Measurements from ENCODE around the gene PTPRC.

The PTPRC gene

DNA sequence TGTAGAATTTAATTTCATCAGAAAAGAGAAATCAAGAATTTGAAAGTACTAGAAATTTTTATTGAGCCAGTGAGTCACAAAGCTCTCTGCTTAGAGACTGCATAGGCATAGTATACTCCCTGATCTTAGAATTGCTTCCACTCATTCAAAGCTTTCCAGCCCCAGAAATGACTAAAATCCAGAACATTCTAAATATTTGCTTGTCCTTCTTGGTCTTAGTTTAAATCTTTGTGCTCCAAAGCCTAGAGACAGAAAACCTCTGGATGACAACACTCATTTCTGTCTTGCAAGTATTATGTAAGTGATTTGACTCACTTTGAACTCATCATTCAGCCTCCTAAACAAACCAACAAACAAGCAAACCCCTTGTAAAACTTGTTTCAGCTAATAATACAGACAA lies 74.2 kb downstream of the PTPRC start:
- DNase-seq: no peak

DNA sequence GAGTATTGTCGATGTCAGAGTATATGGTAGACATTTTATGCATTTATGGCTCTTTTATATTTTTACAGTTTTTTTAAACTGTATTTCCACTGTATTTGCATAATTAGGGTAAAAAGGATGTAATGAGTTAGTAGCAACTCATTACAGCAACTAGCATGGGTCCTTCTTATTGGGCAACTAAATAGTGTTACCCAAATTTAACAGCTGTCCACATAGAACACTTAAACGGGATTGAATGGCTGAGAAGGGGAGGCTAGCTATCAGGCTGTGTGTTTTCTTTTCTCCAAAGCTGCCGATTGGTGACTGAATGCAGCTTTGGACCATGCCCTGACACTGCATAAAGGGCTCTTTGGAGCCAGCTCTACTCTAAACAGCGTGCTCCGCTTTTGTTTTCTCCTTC lies 75.4 kb downstream of the PTPRC start:
- DNase-seq: no peak

DNA sequence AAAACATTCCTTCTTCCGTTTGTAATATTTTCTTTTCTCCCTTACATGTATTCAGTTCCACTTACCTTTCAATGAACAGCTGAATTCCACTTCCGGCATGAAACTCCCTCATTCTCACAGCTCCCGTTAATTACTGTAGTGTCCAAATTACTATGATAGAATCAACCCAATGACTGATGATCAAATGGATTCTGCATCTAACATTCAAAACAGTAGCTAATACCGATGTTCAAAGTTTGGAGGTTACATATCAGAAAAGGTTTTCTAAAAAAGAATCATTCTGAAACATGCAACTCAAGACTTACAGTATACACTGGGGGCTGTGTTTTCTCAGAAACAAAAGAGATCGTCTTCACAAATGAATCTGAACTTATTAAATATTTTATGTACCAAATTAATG lies 77.2 kb downstream of the PTPRC start:
- no peak for DNase-seq

DNA sequence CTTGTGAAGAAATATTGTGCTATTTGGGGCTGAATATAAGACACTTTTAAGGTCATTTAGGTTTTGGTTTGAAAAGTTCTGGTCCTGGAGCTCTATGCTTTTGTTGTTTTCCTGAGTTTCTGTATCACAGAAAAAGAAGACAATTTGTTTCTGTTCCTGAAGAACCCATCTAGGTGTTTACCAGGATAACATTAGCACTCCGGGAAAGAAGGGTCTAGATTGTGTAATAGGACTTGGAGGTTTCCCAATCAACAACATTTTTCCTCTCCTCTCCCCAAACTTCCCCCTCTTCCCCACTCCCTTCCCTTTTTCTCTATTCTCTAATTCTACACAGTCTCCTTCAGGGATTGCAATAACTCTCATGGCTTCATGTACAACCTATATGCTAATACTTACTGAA lies 78.7 kb downstream of the PTPRC start:
- no peak for DNase-seq

DNA sequence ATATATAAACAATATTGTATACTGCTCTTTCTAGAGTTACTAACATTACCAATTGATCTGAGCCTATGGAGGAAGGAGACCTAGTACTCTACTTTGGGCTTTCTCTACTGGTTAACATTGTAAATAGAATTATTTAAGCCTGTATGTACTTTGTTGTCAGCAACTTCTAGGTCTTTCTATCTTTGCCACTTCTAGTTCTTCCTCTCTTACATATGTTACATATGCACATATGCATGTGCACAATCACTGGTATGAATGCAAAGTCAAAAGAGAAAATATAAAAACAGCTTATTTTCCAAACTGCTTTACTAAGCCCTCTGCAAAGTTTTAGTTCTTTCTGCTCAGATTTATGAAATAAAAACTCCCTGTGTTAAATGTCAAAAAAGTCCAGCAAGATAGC lies 84.3 kb downstream of the PTPRC start:
- no peak for DNase-seq

DNA sequence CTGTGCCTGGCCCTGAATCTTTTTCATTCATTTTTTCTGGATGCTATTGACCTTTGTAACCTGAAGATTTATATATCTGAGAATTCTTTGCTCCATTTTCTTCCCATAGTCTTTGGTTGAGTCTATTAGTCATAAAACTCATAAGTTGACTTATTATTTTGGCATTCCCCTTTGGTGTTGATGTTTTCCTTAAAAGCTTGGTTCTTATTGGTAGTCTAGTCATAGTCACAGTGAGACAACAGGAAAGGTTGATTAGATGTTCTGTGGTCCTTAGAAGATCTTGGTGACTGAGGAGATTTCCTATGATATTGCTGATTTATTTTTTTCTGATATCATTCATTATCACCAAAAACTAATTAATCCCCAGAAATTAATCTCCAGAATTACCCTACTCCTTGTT lies 86.2 kb downstream of the PTPRC start:
- DNase-seq: no peak

DNA sequence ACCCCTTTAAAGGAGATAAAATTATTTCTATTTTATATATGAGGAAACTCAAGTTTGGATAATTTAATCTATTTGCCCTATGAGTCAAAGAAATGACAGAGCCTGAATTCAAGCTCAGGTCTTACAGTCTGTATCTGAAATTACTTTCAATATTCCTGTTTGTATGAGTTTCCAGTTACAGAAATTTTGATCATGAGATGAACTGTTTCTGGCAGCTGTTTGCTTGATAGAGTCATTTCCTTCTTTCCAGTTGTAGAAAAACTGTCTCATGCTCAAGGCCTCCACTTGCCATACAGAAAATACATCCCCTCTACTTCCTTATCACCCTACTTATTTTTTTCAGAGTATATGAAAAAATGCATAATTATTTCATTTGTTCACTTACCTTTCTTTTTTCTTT lies 87.6 kb downstream of the PTPRC start:
- DNase-seq: no peak

DNA sequence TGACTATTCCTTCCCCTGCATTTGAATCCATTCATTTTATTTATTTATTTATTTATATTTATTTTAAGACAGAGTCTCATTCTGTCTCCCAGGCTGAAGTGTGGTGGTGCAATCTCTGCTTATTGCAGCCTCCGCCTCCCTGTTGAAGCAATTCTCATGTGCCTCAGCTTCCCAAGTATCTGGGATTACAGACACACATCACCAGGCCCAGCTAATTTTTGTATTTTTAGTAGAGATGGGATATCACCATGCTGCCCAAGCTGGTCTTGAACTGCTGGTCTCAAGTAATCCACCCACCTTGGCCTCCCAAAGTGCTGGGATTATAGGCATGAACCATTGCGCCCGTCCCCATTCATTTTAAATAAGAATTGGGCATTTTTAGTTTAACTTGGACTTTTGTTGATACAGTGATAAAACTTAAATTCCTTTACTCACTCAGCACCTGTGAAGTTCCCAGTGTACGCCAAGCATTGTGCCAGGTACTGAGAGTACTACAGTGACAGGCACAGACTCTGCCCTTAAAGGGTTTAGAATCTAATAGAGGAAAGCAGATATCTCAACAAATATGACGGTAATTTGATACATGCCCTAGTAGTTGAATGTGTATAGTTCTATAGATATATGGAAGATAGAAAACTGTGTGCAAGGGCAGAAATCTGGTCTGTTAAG lies 90.5 kb downstream of the PTPRC start:
- no peak for DNase-seq

DNA sequence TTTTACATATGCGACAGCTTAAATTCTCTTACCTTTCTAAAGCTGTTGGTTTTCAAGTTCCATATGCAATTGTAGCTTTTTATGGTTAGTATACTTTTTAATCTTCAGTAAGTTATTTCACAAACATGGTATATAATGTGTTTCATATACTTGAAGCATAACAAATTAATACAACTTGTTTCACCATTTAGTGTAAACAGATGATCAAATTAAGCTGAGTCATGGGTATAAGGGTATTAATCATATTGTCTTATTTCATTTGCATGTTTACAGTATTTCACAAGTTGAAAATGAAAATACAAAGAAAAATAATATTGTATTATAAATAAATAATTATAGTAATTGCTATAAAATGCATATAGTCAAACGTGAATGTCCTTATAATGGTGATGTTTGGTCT lies 92.1 kb downstream of the PTPRC start:
- no peak for DNase-seq

DNA sequence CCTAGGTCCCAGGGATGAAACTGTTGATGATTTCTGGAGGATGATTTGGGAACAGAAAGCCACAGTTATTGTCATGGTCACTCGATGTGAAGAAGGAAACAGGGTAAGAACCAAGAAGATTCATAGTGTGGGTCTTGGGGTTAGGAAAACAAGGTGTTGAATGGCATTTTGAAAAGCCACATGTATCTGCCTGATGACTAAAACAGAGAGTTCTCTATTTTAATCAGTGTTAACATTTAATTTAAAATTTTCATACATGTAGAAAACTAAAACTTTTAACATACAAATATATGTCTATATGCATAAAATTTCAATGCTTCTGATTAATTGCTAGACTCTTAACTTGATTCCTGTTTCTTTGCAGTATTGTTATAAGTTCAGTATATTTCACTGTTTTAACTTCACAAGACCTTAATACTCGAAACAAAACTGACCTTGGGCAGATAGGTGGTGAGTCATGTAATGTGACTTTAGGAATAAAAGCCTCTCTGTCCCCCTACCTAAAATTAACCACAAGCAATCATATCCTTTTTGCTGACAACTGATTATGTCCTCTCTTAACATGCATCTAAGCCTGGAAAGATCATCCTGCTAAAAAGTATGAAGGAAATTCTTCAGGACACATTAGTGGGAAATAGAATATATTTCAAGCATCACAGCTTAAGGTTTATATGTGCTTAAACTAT lies 95.6 kb downstream of the PTPRC start:
- no peak for DNase-seq

DNA sequence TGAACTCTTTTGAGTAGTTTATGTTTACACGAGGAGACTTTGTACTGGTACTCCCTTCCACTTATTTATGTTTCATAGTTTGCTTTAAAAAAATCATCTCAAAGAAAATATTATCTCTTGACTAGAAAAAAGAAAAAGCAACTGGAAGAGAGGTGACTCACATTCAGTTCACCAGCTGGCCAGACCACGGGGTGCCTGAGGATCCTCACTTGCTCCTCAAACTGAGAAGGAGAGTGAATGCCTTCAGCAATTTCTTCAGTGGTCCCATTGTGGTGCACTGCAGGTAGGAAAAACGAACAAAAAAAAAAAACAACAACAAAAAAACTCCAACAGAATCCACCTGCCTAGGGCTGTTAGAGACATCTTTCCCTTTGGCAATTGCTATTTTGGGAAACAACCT lies 102.9 kb downstream of the PTPRC start:
- DNase-seq: no peak

DNA sequence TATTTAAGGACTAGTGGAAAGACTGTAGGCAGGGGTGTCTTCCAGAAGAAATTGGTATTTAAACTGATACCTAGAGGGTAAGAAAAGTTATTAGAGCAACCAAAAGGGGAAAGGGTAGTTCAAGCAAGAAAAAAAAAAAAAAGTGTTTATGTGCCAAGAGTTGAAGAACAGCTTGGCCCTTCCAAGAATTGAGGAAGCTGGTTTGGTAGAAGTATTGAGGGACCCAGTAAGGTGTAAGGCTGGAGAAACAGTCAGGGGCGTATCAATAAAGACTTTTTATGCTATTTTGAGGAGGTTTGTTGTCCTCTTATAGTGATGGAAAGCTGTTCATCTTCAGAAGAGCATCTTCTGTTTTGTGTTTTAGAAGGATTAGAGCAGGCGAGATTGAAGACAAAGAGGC lies 108.3 kb downstream of the PTPRC start:
- DNase-seq: no peak

DNA sequence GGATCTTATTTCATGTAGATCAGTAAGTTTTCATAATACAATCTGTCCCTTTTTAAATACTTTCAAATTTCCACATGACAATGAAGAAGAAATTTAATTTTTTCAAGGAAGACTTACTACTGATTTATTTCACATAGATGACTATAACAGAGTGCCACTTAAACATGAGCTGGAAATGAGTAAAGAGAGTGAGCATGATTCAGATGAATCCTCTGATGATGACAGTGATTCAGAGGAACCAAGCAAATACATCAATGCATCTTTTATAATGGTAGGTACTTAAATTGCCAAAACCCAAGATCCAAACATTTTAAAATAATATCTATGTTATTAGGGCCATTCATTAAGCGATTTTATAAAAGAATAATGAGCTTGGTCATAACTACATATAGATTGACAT lies 110.4 kb downstream of the PTPRC start:
- DNase-seq: no peak

DNA sequence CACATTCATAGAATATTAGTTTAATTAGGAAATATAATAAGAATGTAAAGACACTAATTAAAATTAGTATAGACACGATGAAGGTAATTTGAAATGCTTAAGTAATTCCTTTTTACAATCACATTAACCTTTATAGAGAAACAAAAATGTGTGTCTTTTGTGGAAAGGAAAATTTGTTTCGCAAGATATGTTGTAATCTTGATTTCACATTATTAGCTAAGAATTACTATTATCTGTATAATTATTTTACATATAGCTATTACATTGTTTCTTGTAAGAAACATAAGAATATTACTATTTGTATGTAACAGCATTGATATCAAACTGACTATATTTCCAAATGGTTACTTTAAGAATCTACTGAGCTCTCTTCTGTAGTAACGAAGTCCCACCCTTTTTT lies 111.2 kb downstream of the PTPRC start:
- DNase-seq: no peak

DNA sequence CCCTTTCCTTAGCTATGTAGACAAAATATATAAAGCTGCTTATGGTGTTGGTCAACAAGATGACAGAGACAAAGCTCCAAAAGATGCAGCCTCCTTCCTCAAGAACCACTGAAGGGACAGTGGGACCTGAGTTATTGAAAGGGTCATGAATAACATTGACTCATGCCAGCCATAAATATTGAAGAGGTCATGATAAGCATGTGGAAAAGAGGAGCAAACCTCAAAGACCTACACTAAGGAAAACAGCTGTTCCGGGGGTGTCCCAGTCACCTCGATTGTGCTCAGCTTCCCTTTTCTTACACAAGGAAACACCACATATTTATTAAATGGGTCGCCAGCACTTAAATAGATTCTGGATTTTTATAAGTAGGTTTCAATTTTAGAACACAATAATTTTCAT lies 112.9 kb downstream of the PTPRC start:
- DNase-seq: no peak

DNA sequence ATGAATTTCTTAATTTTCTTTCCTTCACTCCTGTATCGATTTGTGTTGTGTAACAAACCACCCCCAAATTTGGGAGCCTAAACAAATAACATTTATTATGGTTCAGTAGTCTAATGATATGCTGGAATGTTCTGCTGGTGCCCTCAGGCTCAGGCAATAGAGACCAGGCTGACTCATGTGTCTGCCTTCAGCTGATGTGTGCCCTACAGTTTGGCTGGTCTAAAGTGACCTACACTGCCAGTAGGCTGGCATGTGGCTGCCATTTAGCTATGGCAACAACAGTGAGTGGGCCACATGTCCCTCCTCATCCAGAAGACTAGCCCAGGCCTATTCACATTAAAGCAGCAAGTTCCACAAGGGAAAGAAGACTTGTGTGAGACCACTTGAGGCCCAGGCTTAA lies 115.8 kb downstream of the PTPRC start:
- DNase-seq: no peak

DNA sequence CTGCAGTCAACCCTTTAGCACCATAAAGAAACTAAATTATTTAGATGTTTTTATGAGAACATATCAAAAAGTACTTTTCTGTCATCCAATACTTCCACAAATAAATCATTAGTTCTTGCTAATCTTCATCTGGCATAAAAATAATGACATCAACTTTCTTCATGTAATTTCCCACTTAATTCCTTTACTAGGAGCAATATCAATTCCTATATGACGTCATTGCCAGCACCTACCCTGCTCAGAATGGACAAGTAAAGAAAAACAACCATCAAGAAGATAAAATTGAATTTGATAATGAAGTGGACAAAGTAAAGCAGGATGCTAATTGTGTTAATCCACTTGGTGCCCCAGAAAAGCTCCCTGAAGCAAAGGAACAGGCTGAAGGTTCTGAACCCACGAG lies 116.9 kb downstream of the PTPRC start:
- no peak for DNase-seq

DNA sequence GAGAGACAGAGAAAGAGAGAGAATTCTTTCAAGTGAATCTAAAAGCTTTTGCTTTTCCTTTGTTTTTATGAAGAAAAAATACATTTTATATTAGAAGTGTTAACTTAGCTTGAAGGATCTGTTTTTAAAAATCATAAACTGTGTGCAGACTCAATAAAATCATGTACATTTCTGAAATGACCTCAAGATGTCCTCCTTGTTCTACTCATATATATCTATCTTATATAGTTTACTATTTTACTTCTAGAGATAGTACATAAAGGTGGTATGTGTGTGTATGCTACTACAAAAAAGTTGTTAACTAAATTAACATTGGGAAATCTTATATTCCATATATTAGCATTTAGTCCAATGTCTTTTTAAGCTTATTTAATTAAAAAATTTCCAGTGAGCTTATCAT lies 117.6 kb downstream of the PTPRC start:
- no peak for DNase-seq

DNA sequence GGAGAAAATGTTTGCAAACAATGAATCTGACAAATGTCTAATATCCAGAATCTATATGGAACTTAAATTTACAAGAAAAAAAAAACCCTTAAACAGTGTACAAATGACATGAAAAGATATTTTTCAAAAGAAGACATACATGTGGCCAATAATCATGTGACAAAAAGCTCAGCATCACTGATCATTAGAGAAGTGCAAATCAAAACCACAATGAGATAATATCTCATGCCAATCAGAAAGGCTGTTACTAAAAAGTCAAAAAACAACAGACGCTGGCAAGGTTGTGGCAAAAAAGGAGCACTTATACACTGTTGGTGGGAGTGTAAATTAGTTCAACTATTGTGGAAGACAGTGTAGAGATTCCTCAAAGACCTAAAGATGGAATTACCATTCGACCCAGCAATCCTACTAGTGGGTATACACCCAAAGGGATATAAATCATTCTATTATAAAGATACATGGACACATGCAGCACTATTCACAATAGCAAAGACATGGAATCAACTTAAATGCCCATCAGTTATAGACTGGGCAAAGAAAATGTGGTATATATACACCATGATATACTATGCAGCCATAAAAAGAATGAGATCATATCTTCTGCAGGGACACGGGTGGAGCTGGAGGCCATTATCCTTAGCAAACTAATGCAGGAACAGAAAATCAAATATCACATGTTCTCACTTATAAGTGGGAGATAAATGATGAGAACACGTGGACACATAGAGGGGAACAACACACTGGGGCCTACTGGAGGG lies 123.2 kb downstream of the PTPRC start:
- DNase-seq: no peak

DNA sequence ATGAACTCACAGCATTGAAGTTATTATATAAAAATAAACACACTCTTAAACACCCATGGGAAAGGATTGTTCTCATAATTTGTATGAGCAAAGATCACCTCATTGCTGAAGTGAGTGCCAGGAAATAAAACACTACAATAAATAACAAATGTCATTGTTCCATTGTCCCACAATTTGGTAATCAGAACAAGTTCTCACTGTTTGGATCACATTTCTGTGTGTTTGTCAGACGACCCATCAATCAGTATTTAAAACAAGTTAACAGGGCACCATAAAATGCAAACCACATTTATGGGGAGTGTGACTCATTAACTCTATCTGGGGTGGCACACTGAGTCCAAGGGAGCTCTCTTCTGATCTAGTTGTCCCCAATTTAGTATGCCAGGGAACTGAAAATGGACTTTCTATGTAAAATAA lies 124.5 kb downstream of the PTPRC start:
- no peak for DNase-seq

DNA sequence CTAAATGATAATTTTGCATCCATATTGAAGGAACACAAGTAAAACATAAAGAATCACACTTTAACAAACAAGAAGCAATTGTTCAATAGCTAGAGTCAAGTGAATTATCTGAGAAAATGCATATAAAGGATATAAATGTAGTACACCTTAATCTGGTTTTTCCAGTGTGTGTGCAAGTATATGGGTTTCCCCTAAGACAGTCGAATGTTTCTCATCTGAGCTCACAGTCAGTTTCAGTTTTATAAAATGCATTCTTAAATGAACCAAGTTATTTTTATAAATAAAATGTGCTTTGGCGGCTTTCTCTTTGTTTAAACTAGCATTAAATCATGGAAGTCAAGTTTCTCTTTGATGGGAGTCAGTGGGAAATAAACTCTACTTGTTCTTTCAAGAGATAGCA lies 125.9 kb downstream of the PTPRC start:
- DNase-seq: no peak

DNA sequence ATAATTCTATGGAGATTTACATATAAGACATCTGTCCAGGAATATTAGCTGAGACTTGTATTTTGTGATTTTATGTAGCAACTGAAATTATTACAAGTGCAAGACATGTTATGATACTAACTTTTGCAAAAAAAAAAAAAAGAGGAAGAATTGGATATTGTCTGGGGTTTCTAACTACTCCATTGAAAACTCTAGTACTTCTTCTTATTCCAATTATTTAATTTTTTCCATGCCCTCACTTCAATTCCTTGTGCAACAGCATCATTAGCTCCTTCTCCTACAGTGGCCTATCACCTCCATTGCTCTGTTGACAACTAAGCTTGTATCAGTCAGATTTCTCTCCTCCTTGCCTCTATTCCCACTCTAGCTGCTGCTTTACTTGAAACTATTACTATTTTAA lies 126.6 kb downstream of the PTPRC start:
- DNase-seq: no peak

DNA sequence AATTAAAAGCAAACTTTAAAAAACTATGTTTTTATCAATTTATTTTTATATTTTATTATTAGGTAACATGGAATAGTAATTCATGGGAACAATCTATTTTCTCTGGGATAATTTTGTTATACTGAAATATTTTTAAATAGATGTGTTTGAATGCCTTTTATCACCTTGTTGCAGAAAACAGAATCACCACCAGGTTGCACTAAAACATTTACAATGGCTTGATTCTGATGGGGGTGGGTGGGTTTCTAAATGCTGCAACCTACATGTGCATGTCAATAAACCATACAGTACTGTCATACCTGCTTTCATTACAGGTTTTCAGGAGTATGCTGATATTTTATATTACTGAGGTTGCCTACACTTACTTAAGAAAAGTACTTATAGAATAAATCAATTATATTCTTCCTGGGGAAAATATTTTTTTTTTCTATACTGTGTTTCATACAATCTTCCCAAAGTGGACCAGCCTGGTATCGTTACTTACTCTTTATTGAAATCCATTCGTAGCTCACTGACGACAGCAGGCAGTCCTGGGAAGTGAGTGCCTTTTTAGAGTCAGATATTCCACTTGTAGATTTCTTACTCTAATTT lies 132.8 kb downstream of the PTPRC start:
- no peak for DNase-seq

DNA sequence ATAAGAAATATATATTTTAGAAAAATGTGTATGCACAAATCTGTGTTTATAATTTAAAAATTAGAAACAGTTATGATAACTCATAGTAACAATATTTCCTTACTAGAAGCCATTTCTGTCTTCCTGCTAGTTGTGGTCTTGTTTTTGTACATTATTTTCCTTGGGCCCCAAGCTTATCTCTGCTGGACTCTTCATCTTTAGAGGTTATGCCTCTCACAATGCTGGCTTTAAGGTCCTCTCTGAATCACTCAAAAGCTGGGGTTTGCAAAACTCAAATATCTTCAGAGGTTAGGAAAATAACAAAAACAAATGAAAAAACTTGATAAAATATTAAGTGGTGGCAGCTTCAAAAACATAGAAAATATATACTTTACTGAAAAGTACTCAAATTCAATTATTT lies 133.8 kb downstream of the PTPRC start:
- no peak for DNase-seq

Data from amniotic stem cell (primary cell).